ENCODE data around the gene ZNF528. TPM values are rescaled to one million over a fixed set of nuclear protein-coding genes. Genes with fewer than 3 reads are reported as not detected.

Gene ZNF528
- total RNA-seq = 72.9 TPM

DNA sequence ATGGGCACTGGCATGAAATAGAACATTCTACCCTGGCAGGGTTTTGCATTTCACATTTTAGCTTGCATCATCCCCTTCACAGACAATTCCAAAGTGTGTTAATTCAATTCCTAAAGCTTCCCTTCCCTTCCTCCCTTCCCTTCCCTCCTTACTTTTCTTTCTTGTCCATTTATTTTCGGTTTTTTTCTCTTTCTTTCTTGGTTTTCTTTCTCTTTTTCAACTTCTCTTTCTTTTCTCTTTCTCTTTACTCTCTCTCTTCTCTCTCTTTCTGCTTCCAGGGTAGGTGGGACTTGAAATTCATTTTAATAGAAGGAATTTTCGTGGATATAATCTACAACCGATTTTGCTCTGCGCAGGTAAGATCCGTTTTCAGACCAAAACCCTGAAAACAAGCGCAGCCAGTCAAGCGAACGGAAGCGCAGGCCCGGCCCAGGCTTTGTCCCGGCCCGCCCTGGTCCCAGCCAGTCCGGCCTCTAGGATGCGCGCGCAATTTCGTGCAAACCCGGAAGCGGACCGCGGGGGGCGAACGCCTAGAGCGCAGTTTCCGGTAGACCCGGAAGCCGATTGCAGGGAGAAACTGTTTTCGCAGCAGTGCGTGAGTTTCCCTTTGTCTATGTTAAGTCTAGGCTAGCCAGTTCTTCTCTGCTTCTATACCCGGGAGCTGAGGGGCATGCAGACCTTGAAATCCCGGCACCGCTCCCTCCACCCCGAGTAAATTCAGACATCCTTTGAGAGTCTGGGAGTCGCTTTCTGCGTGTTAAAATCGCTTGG, at the start of gene ZNF528:
Gene ZNF528 (plus strand): TSS at position 540 of the 771 bp plus-strand sequence. CDS start 4,165 bp downstream, outside the sequence.

DNA sequence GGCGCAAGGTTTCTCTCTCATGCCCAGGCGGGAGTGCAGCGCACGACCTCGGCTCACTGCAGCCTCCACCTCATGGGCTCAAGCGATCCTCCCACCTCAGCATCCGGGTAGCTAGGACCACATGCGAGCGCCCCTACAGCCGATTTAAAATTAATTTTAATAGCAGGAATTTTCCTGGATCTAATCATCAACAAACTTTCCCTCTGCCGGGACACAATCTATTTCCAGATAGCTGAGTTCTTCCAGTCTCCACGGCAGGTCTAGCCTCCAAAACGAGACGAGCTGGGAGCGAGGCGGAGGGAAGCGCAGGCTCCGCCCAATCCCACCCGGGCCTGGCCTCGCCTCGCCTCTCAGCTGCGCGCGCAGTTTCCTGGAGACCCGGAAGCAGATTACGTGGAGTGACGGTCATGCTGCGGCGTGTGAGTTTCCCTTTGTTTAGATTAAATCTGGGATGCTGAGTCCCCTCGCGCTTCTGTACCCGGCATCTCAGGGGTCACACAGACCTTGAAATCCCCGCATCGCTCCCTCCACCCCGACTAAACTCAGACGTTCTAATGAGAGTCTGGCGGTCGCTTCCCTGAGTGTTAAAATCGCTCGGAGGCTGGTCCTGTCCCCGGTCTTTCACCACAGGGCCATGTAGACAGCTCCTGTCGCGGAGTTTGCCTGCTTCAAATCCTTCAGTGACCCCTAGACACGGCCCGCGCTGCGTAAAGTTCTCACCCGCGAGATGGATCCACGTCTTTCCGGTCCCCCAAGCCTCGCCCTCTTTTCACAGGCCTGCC, 27.9 kb upstream of the ZNF528 start, which contains the start of gene ZNF880:
Gene ZNF880 (plus strand): TSS at position 365 of the 782 bp plus-strand sequence. CDS start 43 bp downstream, at position 408.

DNA sequence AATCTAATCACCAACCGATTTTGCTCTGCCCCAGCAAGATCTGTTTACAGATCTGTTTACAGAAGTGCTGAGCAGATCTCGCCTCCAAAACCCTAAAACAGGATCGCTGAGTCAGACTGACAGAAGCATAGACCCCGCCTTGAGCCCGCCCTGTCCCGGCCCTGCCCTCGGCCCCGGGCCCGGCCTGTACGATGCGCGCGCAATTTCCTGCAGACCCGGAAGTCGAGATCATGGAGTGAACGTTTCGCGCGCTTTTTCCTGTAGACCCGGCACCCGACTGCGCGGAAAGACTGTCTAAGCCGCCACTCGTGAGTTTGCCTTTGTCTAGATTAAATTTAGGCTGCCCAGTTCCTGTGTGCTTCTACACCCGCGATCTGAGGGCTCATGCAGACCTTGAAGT, 31.3 kb downstream of the ZNF528 start, which contains the start of gene ZNF534:
Gene ZNF534 (plus strand): TSS at position 212 of the 400 bp plus-strand sequence. CDS start 2,327 bp downstream, outside the sequence.

DNA sequence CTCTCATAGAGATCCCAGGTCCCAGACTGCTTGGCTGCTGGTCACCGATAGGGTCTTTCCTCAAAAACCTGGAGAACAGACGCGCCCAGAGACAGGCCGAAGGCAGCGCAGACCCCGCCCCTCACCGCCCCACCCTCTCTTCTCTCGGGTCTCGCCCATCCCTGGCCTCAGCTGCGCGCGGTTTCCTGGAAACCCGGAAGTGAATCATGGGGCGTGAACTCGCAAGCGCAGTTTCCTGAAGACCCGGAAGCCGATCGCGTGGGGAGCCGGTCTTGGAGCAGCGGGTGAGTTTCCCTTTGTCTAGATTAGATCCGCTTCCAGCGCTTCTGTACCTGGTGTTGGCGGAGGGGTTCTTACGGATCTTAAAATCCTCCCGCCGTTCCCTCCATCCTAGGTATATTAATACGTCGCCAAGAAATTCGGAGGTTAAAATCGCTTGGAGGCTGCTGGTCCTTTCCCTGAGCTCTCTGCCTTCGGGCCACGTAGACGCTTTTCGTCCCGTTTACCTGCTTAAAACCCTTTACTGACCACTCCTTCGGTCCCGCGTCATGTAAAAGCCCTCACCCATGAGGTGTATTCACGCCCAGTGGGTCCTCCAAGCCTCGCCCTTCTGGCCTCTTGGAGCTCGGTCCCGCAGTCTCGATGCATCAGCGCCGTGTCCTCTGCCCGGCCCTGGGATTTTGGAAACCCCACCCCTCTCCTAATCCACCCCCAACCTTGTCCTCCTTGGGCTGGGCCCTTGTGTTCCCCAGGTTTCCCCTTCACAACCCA, 55.9 kb downstream of the ZNF528 start, which contains the start of gene ZNF578:
Gene ZNF578 (plus strand): TSS at position 230 of the 771 bp plus-strand sequence. CDS start 48,293 bp downstream, outside the sequence.

Small RNA genes lying within 50 kb of the gene (small RNA-seq; reads per million reads assigned to genes)
- not detected for gene AC010332.1

Other genes starting within 250 kb of the ZNF528 start
- gene ZNF836, start 226.2 kb upstream of the ZNF528 start, total RNA-seq = 34.6 TPM
- gene PPP2R1A, start 207.8 kb upstream of the ZNF528 start, total RNA-seq = 180 TPM
- gene ZNF766, start 128.3 kb upstream of the ZNF528 start, total RNA-seq = 11.5 TPM
- 10.8 TPM for gene ZNF480, start 100.7 kb upstream of the ZNF528 start, total RNA-seq
- gene ZNF610, start 61.6 kb upstream of the ZNF528 start, total RNA-seq = 21.7 TPM
- gene ZNF880, start 27.9 kb upstream of the ZNF528 start, total RNA-seq = 128 TPM
- gene ZNF534, start 31.3 kb downstream of the ZNF528 start, total RNA-seq = 2.8 TPM
- gene ZNF578, start 55.7 kb downstream of the ZNF528 start, total RNA-seq = 32.5 TPM
- 36.2 TPM for gene ZNF808, start 129.8 kb downstream of the ZNF528 start, total RNA-seq
- gene ZNF701, start 172.4 kb downstream of the ZNF528 start, total RNA-seq = 24.7 TPM
- 48.9 TPM for gene ZNF83, start 240.5 kb downstream of the ZNF528 start, total RNA-seq